ENCODE data around the gene TAGLN3.

The TAGLN3 gene

GRCh38 chr3:112003321-112004080, 4.8 kb downstream of the TAGLN3 start:
- no peak for ATAC-seq

GRCh38 chr3:112004187-112004586, 5.5 kb downstream of the TAGLN3 start:
- ATAC-seq = no peak
- no peak for TF ChIP-seq PATZ1 (CRISPR knock-in tag; IDR thresholded peaks at IDR 0.05; ENCODE audit: borderline replicate concordance)
- no peak for TF ChIP-seq ZNF70 (CRISPR knock-in tag; IDR thresholded peaks at IDR 0.05)
- TF ChIP-seq SNAI2 (CRISPR knock-in tag; IDR thresholded peaks at IDR 0.05) = no peak
- no peak for TF ChIP-seq ESRRG (CRISPR knock-in tag; IDR thresholded peaks at IDR 0.05)
- TF ChIP-seq ISL1 (CRISPR knock-in tag; IDR thresholded peaks at IDR 0.05) = no peak
- TF ChIP-seq ZFP30 (CRISPR knock-in tag; IDR thresholded peaks at IDR 0.05) = no peak
- TF ChIP-seq ZFP3 (CRISPR knock-in tag; IDR thresholded peaks at IDR 0.05) = no peak
- no peak for TF ChIP-seq RARB (CRISPR knock-in tag; IDR thresholded peaks at IDR 0.05)
- no peak for TF ChIP-seq ZC3H10 (CRISPR knock-in tag; IDR thresholded peaks at IDR 0.05)
- no peak for TF ChIP-seq OSR1 (CRISPR knock-in tag; IDR thresholded peaks at IDR 0.05)
- TF ChIP-seq BACH2 (CRISPR knock-in tag; IDR thresholded peaks at IDR 0.05; ENCODE audit: borderline replicate concordance) = no peak
- no peak for TF ChIP-seq ZNF8 (CRISPR knock-in tag; IDR thresholded peaks at IDR 0.05)
- no peak for TF ChIP-seq ARNTL (CRISPR knock-in tag; IDR thresholded peaks at IDR 0.05; ENCODE audit: borderline replicate concordance, low read depth)

More at GRCh38 chr3:112003321-112004080, 4.8 kb downstream of the TAGLN3 start:
- no peak for TF ChIP-seq ZNF8 (CRISPR knock-in tag; IDR thresholded peaks at IDR 0.05)
- TF ChIP-seq ZNF565 (CRISPR knock-in tag; conservative IDR thresholded peaks at IDR 0.05; ENCODE audit: low read depth) = no peak
- TF ChIP-seq ESRRG (CRISPR knock-in tag; IDR thresholded peaks at IDR 0.05) = no peak
- TF ChIP-seq ZNF70 (CRISPR knock-in tag; IDR thresholded peaks at IDR 0.05) = no peak
- no peak for TF ChIP-seq BACH2 (CRISPR knock-in tag; IDR thresholded peaks at IDR 0.05; ENCODE audit: borderline replicate concordance)
- TF ChIP-seq GLIS3 (CRISPR knock-in tag; IDR thresholded peaks at IDR 0.05) = no peak
- TF ChIP-seq SNAI2 (CRISPR knock-in tag; IDR thresholded peaks at IDR 0.05) = no peak
- no peak for TF ChIP-seq POU6F1 (CRISPR knock-in tag; IDR thresholded peaks at IDR 0.05; ENCODE audit: borderline replicate concordance, low read depth)
- no peak for TF ChIP-seq OSR1 (CRISPR knock-in tag; IDR thresholded peaks at IDR 0.05)
- TF ChIP-seq ZFP3 (CRISPR knock-in tag; IDR thresholded peaks at IDR 0.05) = no peak
- no peak for TF ChIP-seq TCF4 (CRISPR knock-in tag; IDR thresholded peaks at IDR 0.05; ENCODE audit: borderline replicate concordance)
- no peak for TF ChIP-seq CSRNP3 (CRISPR knock-in tag; IDR thresholded peaks at IDR 0.05)
- no peak for TF ChIP-seq ARNTL (CRISPR knock-in tag; IDR thresholded peaks at IDR 0.05; ENCODE audit: borderline replicate concordance, low read depth)
- no peak for TF ChIP-seq PPARA (CRISPR knock-in tag; IDR thresholded peaks at IDR 0.05; ENCODE audit: borderline replicate concordance)
- TF ChIP-seq TSHZ2 (CRISPR knock-in tag; IDR thresholded peaks at IDR 0.05) = no peak
- TF ChIP-seq ZC3H10 (CRISPR knock-in tag; IDR thresholded peaks at IDR 0.05) = no peak
- TF ChIP-seq CSDC2 (CRISPR knock-in tag; IDR thresholded peaks at IDR 0.05) = no peak
- TF ChIP-seq RARB (CRISPR knock-in tag; IDR thresholded peaks at IDR 0.05) = no peak
- TF ChIP-seq PATZ1 (CRISPR knock-in tag; IDR thresholded peaks at IDR 0.05; ENCODE audit: borderline replicate concordance) = no peak

All from SK-N-SH treated with all-trans-retinoic acid at 6 μM for 48 hours (cell line).